Lower leg skin (tissue), 3 donors: Measurements from ENCODE around the gene ACKR3.

Experiments
- CTCF ChIP-seq, 3 donors: fragments of 450-650 bp; IDR thresholded peaks; one replicate each; pipeline ENCODE4 v1.5.1; 2016; ENCODE audit warnings: antibody characterized with exemption in 3 of 3, mild to moderate bottlenecking in 3 of 3, moderate library complexity in 2 of 3
- POLR2A ChIP-seq, 2 donors: fragments of 450-650 bp; IDR thresholded peaks; one replicate each; pipeline ENCODE4 v1.6.1; 2016 to 2017; ENCODE audit warnings: antibody characterized with exemption in 2 of 2, mild to moderate bottlenecking in 1 of 2, moderate library complexity in 1 of 2

- TF ChIP-seq CTCF (IDR thresholded peaks at IDR 0.05) = no peak
- TF ChIP-seq POLR2A (IDR thresholded peaks at IDR 0.05) = no peak
Measured at GRCh38 chr2:236571145-236571544, 1.5 kb downstream of the ACKR3 start.
